Fibroblast of skin of left quadriceps (primary cell): ENCODE measurements around the gene KRT86.
A peak's percentile ranks its signal among the peaks of the same experiment; 100 is the strongest.
"Not testable (repeated sequence)": the region's sequence is repeated elsewhere in the genome, so short reads cannot be mapped to it uniquely, and the experiment has no call there.

Experiments
- DNase-seq, 2 experiments: peaks; one replicate each; pipeline ENCODE4 v3.0.0-alpha.2; 2013; ENCODE audit warnings: low read depth in 2 of 2

The KRT86 gene

GRCh38 chr12:52238916-52239646 is 35.4 kb upstream of the KRT86 start:
- DNase-seq: no peak

- no peak for DNase-seq
Observed at GRCh38 chr12:52239767-52240166, 34.7 kb upstream of the KRT86 start.

GRCh38 chr12:52240247-52240646 is 34.2 kb upstream of the KRT86 start:
- not testable (repeated sequence) for DNase-seq

- DNase-seq: no peak
Observed at GRCh38 chr12:52241205-52241842, 33.1 kb upstream of the KRT86 start.

- no peak for DNase-seq
Observed at GRCh38 chr12:52242442-52243258, 31.8 kb upstream of the KRT86 start.

GRCh38 chr12:52243259-52243855 is 31.1 kb upstream of the KRT86 start:
- DNase-seq: no peak

- DNase-seq: peak; percentile 70 to 73
Observed at GRCh38 chr12:52243856-52244614, 30.4 kb upstream of the KRT86 start.

GRCh38 chr12:52244615-52244994 is 29.8 kb upstream of the KRT86 start:
- no peak for DNase-seq

GRCh38 chr12:52245259-52245961 is 29.0 kb upstream of the KRT86 start:
- no peak for DNase-seq

- no peak for DNase-seq
Observed at GRCh38 chr12:52245962-52246569, 28.4 kb upstream of the KRT86 start.

- DNase-seq: no peak
Observed at GRCh38 chr12:52246720-52247621, 27.5 kb upstream of the KRT86 start.

GRCh38 chr12:52247622-52248540 is 26.6 kb upstream of the KRT86 start:
- DNase-seq: no peak

- no peak for DNase-seq
Observed at GRCh38 chr12:52248541-52249461, 25.6 kb upstream of the KRT86 start.

- no peak for DNase-seq
Observed at GRCh38 chr12:52249511-52250047, 24.9 kb upstream of the KRT86 start.

GRCh38 chr12:52250048-52250990 is 24.1 kb upstream of the KRT86 start:
- DNase-seq: no peak
